Measurements from ENCODE around the gene MICAL2.

The MICAL2 gene

DNA sequence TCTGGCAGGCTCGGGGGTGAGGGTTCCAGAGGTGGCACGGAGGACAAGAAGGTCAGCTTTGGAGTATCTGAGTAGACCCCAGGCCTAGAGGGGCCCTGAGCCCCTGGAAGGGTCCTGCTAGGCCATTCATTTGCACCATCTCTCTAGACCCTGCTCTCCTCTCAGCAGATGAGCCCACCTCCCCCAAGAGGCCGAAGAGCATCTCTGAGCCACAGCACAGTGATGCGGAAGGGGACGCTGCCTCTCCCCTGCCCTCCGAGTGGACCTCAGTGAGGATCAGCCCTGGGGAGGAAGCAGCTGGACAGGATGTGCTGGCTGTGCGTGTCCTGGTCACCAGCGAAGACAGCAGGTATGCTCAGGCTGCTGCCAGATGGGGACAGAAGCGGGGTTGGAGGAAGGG is 165.4 kb downstream of the MICAL2 start:
- Histone ChIP-seq H3K27me3 (replicated peaks in 2 of 5; ENCODE audit: control insufficient read depth in 4 of 5, insufficient read depth in 5 of 5, low read length in 4 of 5) (no peaks in the 10 kb centered on the region), H3K36me3 (ENCODE audit: control insufficient read depth in 4 of 4, insufficient read depth in 4 of 4, low read length in 3 of 4) (no peaks in the 10 kb centered on the region), H3K4me3 (ENCODE audit: control insufficient read depth in 1 of 7, extremely low read depth in 1 of 7, insufficient read depth in 4 of 7, low read depth in 2 of 7, low read length in 6 of 7) (no peak overlapping the region), H3K9me3 (ENCODE audit: control extremely low read depth in 1 of 5, control insufficient read depth in 4 of 5, insufficient read depth in 2 of 5, low read depth in 1 of 5, low read length in 4 of 5) (no peaks in the 10 kb centered on the region), H3K27ac (ENCODE audit: insufficient read depth in 1 of 2, low read depth in 1 of 2, low read length in 2 of 2, poor library complexity in 1 of 2, severe bottlenecking in 2 of 2) (no peak overlapping the region), H3K4me1 (ENCODE audit: control extremely low read depth in 1 of 4, control insufficient read depth in 4 of 4, insufficient read depth in 4 of 4, low read length in 3 of 4) (no peaks in the 10 kb centered on the region)
- DNase-seq = no peak
- WGBS (ENCODE audit: insufficient coverage) = 91% methylated on average over 8 of the region's 9 CpGs
- ChIA-PET CTCF (interaction anchor here (0.9 to 19.7 kb wide), 2 partner anchors 152 to 228 kb away, joined by 3 to 422 read pairs; no protein-coding TSS in a partner anchor), POLR2A (no interaction called here)

GRCh38 chr11:12276356-12276755 is 166.0 kb downstream of the MICAL2 start:
- Histone ChIP-seq H3K27ac (ENCODE audit: insufficient read depth in 1 of 2, low read depth in 1 of 2, low read length in 2 of 2, poor library complexity in 1 of 2, severe bottlenecking in 2 of 2) (no peak overlapping the region), H3K9me3 (ENCODE audit: control extremely low read depth in 1 of 5, control insufficient read depth in 4 of 5, insufficient read depth in 2 of 5, low read depth in 1 of 5, low read length in 4 of 5) (no peaks in the 10 kb centered on the region), H3K4me1 (ENCODE audit: control extremely low read depth in 1 of 4, control insufficient read depth in 4 of 4, insufficient read depth in 4 of 4, low read length in 3 of 4) (no peaks in the 10 kb centered on the region), H3K27me3 (replicated peaks in 2 of 5; ENCODE audit: control insufficient read depth in 4 of 5, insufficient read depth in 5 of 5, low read length in 4 of 5) (no peaks in the 10 kb centered on the region), H3K36me3 (ENCODE audit: control insufficient read depth in 4 of 4, insufficient read depth in 4 of 4, low read length in 3 of 4) (no peaks in the 10 kb centered on the region), H3K4me3 (ENCODE audit: control insufficient read depth in 1 of 7, extremely low read depth in 1 of 7, insufficient read depth in 4 of 7, low read depth in 2 of 7, low read length in 6 of 7) (no peak overlapping the region)
- WGBS (ENCODE audit: insufficient coverage) = 100% methylated on average over 4 of the region's 6 CpGs
- no peak for DNase-seq
- POLR2A ChIA-PET = no interaction called here
- CTCF ChIA-PET = interaction anchor here (0.8 to 19.7 kb wide), 3 partner anchors 15 to 228 kb away, joined by 3 to 422 read pairs (median 4); no protein-coding TSS in a partner anchor

DNA sequence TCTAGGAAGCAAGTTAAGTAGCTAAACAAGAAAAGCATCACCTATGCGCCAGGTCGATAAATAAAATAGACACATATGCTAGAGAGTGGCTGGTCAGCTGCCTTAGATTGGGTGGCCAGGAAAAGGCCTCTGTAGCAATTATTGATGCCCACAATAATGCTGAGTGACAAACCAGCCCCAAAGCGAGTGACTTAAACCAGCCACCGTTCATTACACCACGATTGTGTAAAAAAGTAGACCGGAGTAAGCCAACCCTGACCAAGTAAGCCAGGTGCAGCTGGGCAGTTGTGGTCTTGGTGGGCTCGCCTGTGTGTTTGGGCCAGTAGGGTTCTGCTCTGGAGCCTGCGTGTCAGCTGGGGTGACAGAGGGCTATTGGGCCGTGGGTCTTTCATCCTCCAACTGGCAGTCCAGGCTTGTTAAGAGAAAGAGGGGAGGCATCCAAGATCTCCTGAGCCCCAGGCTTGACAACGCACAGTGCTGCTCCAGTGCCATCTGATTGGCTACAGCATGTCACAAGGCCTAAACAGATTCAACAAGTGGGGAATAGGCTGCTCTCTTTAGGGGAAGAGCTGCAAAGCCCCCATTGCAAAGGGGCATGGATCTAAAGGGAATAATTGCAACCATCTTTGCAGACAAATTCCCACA is 166.6 kb downstream of the MICAL2 start:
- Histone ChIP-seq H3K27ac (ENCODE audit: insufficient read depth in 1 of 2, low read depth in 1 of 2, low read length in 2 of 2, poor library complexity in 1 of 2, severe bottlenecking in 2 of 2) (no peak overlapping the region), H3K27me3 (replicated peaks in 2 of 5; ENCODE audit: control insufficient read depth in 4 of 5, insufficient read depth in 5 of 5, low read length in 4 of 5) (no peaks in the 10 kb centered on the region), H3K9me3 (ENCODE audit: control extremely low read depth in 1 of 5, control insufficient read depth in 4 of 5, insufficient read depth in 2 of 5, low read depth in 1 of 5, low read length in 4 of 5) (no peaks in the 10 kb centered on the region), H3K4me1 (ENCODE audit: control extremely low read depth in 1 of 4, control insufficient read depth in 4 of 4, insufficient read depth in 4 of 4, low read length in 3 of 4) (peaks cover 0 to 4% (median 0%) of the 10 kb centered on the region in 4 experiments), H3K4me3 (ENCODE audit: control insufficient read depth in 1 of 7, extremely low read depth in 1 of 7, insufficient read depth in 4 of 7, low read depth in 2 of 7, low read length in 6 of 7) (no peak overlapping the region), H3K36me3 (ENCODE audit: control insufficient read depth in 4 of 4, insufficient read depth in 4 of 4, low read length in 3 of 4) (no peaks in the 10 kb centered on the region)
- ChIA-PET POLR2A (no interaction called here), CTCF (interaction anchor here (0.8 to 19.7 kb wide), 5 partner anchors 12 to 229 kb away, joined by 3 to 422 read pairs (median 4); no protein-coding TSS in a partner anchor)
- DNase-seq = no peak
- WGBS (ENCODE audit: insufficient coverage) = 98% methylated on average over 8 of the region's 10 CpGs

- Histone ChIP-seq H3K4me1 (ENCODE audit: control extremely low read depth in 1 of 4, control insufficient read depth in 4 of 4, insufficient read depth in 4 of 4, low read length in 3 of 4) (peaks cover 0 to 4% (median 0%) of the 10 kb centered on the region in 4 experiments), H3K27ac (ENCODE audit: insufficient read depth in 1 of 2, low read depth in 1 of 2, low read length in 2 of 2, poor library complexity in 1 of 2, severe bottlenecking in 2 of 2) (no peak overlapping the region), H3K27me3 (replicated peaks in 2 of 5; ENCODE audit: control insufficient read depth in 4 of 5, insufficient read depth in 5 of 5, low read length in 4 of 5) (peaks cover 0 to 3% (median 0%) of the 10 kb centered on the region in 5 experiments), H3K36me3 (ENCODE audit: control insufficient read depth in 4 of 4, insufficient read depth in 4 of 4, low read length in 3 of 4) (no peaks in the 10 kb centered on the region), H3K9me3 (ENCODE audit: control extremely low read depth in 1 of 5, control insufficient read depth in 4 of 5, insufficient read depth in 2 of 5, low read depth in 1 of 5, low read length in 4 of 5) (no peaks in the 10 kb centered on the region), H3K4me3 (ENCODE audit: control insufficient read depth in 1 of 7, extremely low read depth in 1 of 7, insufficient read depth in 4 of 7, low read depth in 2 of 7, low read length in 6 of 7) (no peak overlapping the region)
- CTCF ChIA-PET = interaction anchor here (1.0 to 19.7 kb wide), 4 partner anchors 10 to 231 kb away, joined by 3 to 422 read pairs (median 10); no protein-coding TSS in a partner anchor
- no peak for DNase-seq
- POLR2A ChIA-PET = no interaction called here
- 96% methylated on average over 12 of the region's 13 CpGs for whole genome bisulfite sequencing (ENCODE audit: insufficient coverage)
These were observed 168.6 kb downstream of the MICAL2 start for GRCh38 chr11:12278766-12279671.

- no peak overlapping the region for H3K27ac ChIP-seq (ENCODE audit: insufficient read depth in 1 of 2, low read depth in 1 of 2, low read length in 2 of 2, poor library complexity in 1 of 2, severe bottlenecking in 2 of 2)
- H3K4me1 ChIP-seq (ENCODE audit: control extremely low read depth in 1 of 4, control insufficient read depth in 4 of 4, insufficient read depth in 4 of 4, low read length in 3 of 4) = peaks cover 0 to 4% (median 0%) of the 10 kb centered on the region in 4 experiments
- H3K4me3 ChIP-seq (ENCODE audit: control insufficient read depth in 1 of 7, extremely low read depth in 1 of 7, insufficient read depth in 4 of 7, low read depth in 2 of 7, low read length in 6 of 7) = no peak overlapping the region
- H3K27me3 ChIP-seq (replicated peaks in 2 of 5; ENCODE audit: control insufficient read depth in 4 of 5, insufficient read depth in 5 of 5, low read length in 4 of 5) = peaks cover 0 to 3% (median 0%) of the 10 kb centered on the region in 5 experiments
- 100% methylated on average over 2 of the region's 4 CpGs for WGBS (ENCODE audit: insufficient coverage)
- ChIA-PET POLR2A (no interaction called here), CTCF (interaction anchor here (0.7 to 19.7 kb wide), 9 partner anchors 8 to 231 kb away, joined by 3 to 422 read pairs (median 10); no protein-coding TSS in a partner anchor)
- no peaks in the 10 kb centered on the region for H3K36me3 ChIP-seq (ENCODE audit: control insufficient read depth in 4 of 4, insufficient read depth in 4 of 4, low read length in 3 of 4)
- no peak for DNase-seq
- H3K9me3 ChIP-seq (ENCODE audit: control extremely low read depth in 1 of 5, control insufficient read depth in 4 of 5, insufficient read depth in 2 of 5, low read depth in 1 of 5, low read length in 4 of 5) = no peaks in the 10 kb centered on the region
These were observed 169.3 kb downstream of the MICAL2 start for GRCh38 chr11:12279672-12280108.

GRCh38 chr11:12280199-12280837 is 169.9 kb downstream of the MICAL2 start:
- Histone ChIP-seq H3K27ac (ENCODE audit: insufficient read depth in 1 of 2, low read depth in 1 of 2, low read length in 2 of 2, poor library complexity in 1 of 2, severe bottlenecking in 2 of 2) (no peak overlapping the region), H3K4me3 (ENCODE audit: control insufficient read depth in 1 of 7, extremely low read depth in 1 of 7, insufficient read depth in 4 of 7, low read depth in 2 of 7, low read length in 6 of 7) (no peak overlapping the region), H3K9me3 (ENCODE audit: control extremely low read depth in 1 of 5, control insufficient read depth in 4 of 5, insufficient read depth in 2 of 5, low read depth in 1 of 5, low read length in 4 of 5) (no peaks in the 10 kb centered on the region), H3K27me3 (replicated peaks in 2 of 5; ENCODE audit: control insufficient read depth in 4 of 5, insufficient read depth in 5 of 5, low read length in 4 of 5) (peaks cover 0 to 3% (median 0%) of the 10 kb centered on the region in 5 experiments), H3K36me3 (ENCODE audit: control insufficient read depth in 4 of 4, insufficient read depth in 4 of 4, low read length in 3 of 4) (no peaks in the 10 kb centered on the region), H3K4me1 (ENCODE audit: control extremely low read depth in 1 of 4, control insufficient read depth in 4 of 4, insufficient read depth in 4 of 4, low read length in 3 of 4) (peaks cover 0 to 4% (median 0%) of the 10 kb centered on the region in 4 experiments)
- DNase-seq = no peak
- 87% methylated on average over 3 of the region's 4 CpGs for WGBS (ENCODE audit: insufficient coverage)
- CTCF ChIA-PET = interaction anchor here (0.7 to 19.7 kb wide), 20 partner anchors 8 to 1251 kb away, joined by 3 to 422 read pairs (median 6); no protein-coding TSS in a partner anchor
- POLR2A ChIA-PET = no interaction called here

All from common myeloid progenitor, CD34-positive (primary cell).